GM12878 (cell line): Measurements from ENCODE around the gene SRSF3. TPM values are rescaled to one million over a fixed set of nuclear protein-coding genes. Genes with fewer than 3 reads are reported as not detected.

ENCODE experiments used
- ATAC-seq: fragments of 200-7000 bp; cut with Tn5 transposase; 3 replicates; pipeline ENCODE4 v1.9.1; 2020; ENCODE audit warnings: mild to moderate bottlenecking, moderate library complexity
- BruUV-seq: library from RNA; stranded (reverse); fragments of 400-500 nt; replicated peaks from 2 replicates; lab custom pipeline; 2021; lab: Mats Ljungman, UMichigan
- CTCF ChIA-PET: fragments of 300-600 bp; sonication (Branson Sonifier 250); formaldehyde crosslinking; extraction: SDS; loops from one replicate; lab custom pipeline; 2021; ENCODE audit warnings: inconsistent platforms; lab: Yijun Ruan, JAX
- POLR2A ChIA-PET: fragments of 350-600 bp; formaldehyde crosslinking; extraction: SDS; loops from one replicate; lab custom pipeline; 2021; ENCODE audit warnings: inconsistent platforms; lab: Charles Lee
- RAD21 ChIA-PET: fragments of 300-600 bp; sonication (Branson Sonifier 250); formaldehyde crosslinking; loops from one replicate; lab custom pipeline; 2023; ENCODE audit warnings: antibody characterized with exemption; ENCODE audit not compliant: unreplicated experiment; lab: Charles Lee
- SMC1A ChIA-PET: fragments of 300-600 bp; sonication (Branson Sonifier 250); formaldehyde crosslinking; loops from one replicate; lab custom pipeline; 2023; ENCODE audit not compliant: unreplicated experiment, uncharacterized antibody; lab: Charles Lee
- DNase-seq: peaks from one replicate; pipeline ENCODE4 v3.0.0-alpha.2; 2011; ENCODE audit warnings: low read depth, low spot score
- FAIRE-seq: peaks from 3 replicates; lab custom pipeline; 2011; peaks lifted over from hg19 to GRCh38; lab: Jason Lieb, UNC
- H2AFZ ChIP-seq: 2 replicates; pipeline ENCODE4 v1.6.0; 2011; ENCODE audit warnings: low read depth, low read length, control low read depth; ENCODE audit not compliant: control insufficient read depth
- H3K27ac ChIP-seq: 2 replicates; pipeline ENCODE4 v1.5.1; 2011; ENCODE audit warnings: control low read depth; ENCODE audit not compliant: control insufficient read depth, insufficient read depth
- H3K27me3 ChIP-seq, 2 experiments: replicated peaks in 1 of 2; 2 replicates each; pipeline versions ENCODE4 v1.6.0 to v1.6.1; 2011; ENCODE audit warnings: low read length in 1 of 2; ENCODE audit not compliant: control insufficient read depth in 2 of 2, insufficient read depth in 2 of 2
- H3K36me3 ChIP-seq, 2 experiments: 2 replicates each; pipeline ENCODE4 v1.5.1; 2011; ENCODE audit warnings: low read length in 1 of 2; ENCODE audit not compliant: control insufficient read depth in 2 of 2, insufficient read depth in 2 of 2
- H3K4me1 ChIP-seq: 2 replicates; pipeline ENCODE4 v1.6.1; 2011; ENCODE audit warnings: mild to moderate bottlenecking, low read length, moderate library complexity, mixed read lengths; ENCODE audit not compliant: control insufficient read depth, insufficient read depth
- H3K4me2 ChIP-seq: 2 replicates; pipeline ENCODE4 v1.6.0; 2011; ENCODE audit warnings: control low read depth; ENCODE audit not compliant: control insufficient read depth, insufficient read depth
- H3K4me3 ChIP-seq: fragments of 200-600 bp; sonication (generic); 2 replicates; pipeline ENCODE4 v1.5.1; 2016
- H3K79me2 ChIP-seq: 2 replicates; pipeline ENCODE4 v1.6.0; 2011; ENCODE audit warnings: low read length; ENCODE audit not compliant: control insufficient read depth, insufficient read depth
- H3K9ac ChIP-seq: 2 replicates; pipeline ENCODE4 v1.8.0; 2011; ENCODE audit warnings: low read length, control low read depth, mixed read lengths; ENCODE audit not compliant: control insufficient read depth, insufficient read depth
- H3K9me3 ChIP-seq: replicated peaks from 3 replicates; pipeline ENCODE4 v1.5.1; 2011; ENCODE audit warnings: mild to moderate bottlenecking, low read length; ENCODE audit not compliant: control insufficient read depth, insufficient read depth
- H4K20me1 ChIP-seq: 2 replicates; pipeline ENCODE4 v1.6.0; 2011; ENCODE audit not compliant: control insufficient read depth, insufficient read depth
- BMI1 ChIP-seq: fragments of 450-650 bp; IDR thresholded peaks from 2 replicates; pipeline ENCODE4 v1.6.1; 2016; ENCODE audit warnings: mild to moderate bottlenecking, moderate library complexity, borderline replicate concordance
- EZH2 ChIP-seq: IDR thresholded peaks from 2 replicates; pipeline ENCODE4 v1.6.1; 2012; ENCODE audit warnings: low read depth, mild to moderate bottlenecking, control low read depth, inconsistent platforms, low read length, borderline replicate concordance; ENCODE audit not compliant: control insufficient read depth
- KDM1A ChIP-seq: fragments of 200-600 bp; sonication (generic); IDR thresholded peaks from 2 replicates; pipeline ENCODE4 v1.6.1; 2016; ENCODE audit warnings: borderline replicate concordance
- MAX ChIP-seq: IDR thresholded peaks from 2 replicates; pipeline ENCODE4 v1.6.1; 2012; ENCODE audit warnings: low read depth, low read length, improper control_type of control experiment
- RAD21 ChIP-seq: IDR thresholded peaks from 2 replicates; pipeline ENCODE4 v1.6.1; 2011; ENCODE audit warnings: mild to moderate bottlenecking, low read depth, low read length, moderate library complexity; ENCODE audit not compliant: insufficient read depth
- SUZ12 ChIP-seq: fragments of 200-600 bp; sonication (generic); IDR thresholded peaks from one replicate; pipeline ENCODE4 v1.6.1; 2018; ENCODE audit warnings: antibody characterized with exemption, mild to moderate bottlenecking; ENCODE audit not compliant: unreplicated experiment
- WGBS: methylation state at CpG from one replicate; pipeline ENCODE4 v1.1.6; 2016; ENCODE audit warnings: low lambda C conversion rate; ENCODE audit not compliant: insufficient replicate concordance, insufficient coverage; ENCODE audit errors: missing lambda C conversion rate; 5-methylcytosine and 5-hydroxymethylcytosine counted together
- in situ Hi-C: fragments of 300-500 bp; cut with MboI; formaldehyde crosslinking; loops from 9 replicates; pipeline ENCODE4 v1.14.3; 2018; ENCODE audit warnings: mixed read lengths
- intact Hi-C: fragments of 100-400 bp; cut with micrococcal nuclease; formaldehyde crosslinking; loops from one replicate; pipeline ENCODE4 v1.14.2; 2022; ENCODE audit not compliant: unreplicated experiment
- polyA plus RNA-seq, 11 experiments: library from polyadenylated mRNA; depleted of rRNA in 4 of 11; unstranded in 6 of 11; stranded (reverse) in 5 of 11; fragments of >200 nt; fragmentation: Nextera tagmentation in 4 of 11; fragmentation: Illumina TruSeq in 1 of 11; extraction: Ambion mirVana in 4 of 11; extraction: Trizol in 1 of 11; gene quantifications; 1 replicate in 1 of 11; 2 replicates in 10 of 11; pipeline versions ENCODE4 v1.2.1 to v1.2.3, GENCODE V29; 2011 to 2016; ENCODE audit warnings: inconsistent platforms in 2 of 11, missing spikeins in 2 of 11, low read depth in 1 of 11
- total RNA-seq, 4 experiments: library from RNA; depleted of rRNA in 3 of 4; stranded (reverse); fragments of >200 nt in 3 of 4; fragmentation: Illumina TruSeq in 1 of 4; extraction: Trizol in 1 of 4; gene quantifications; 2 replicates each; pipeline versions ENCODE4 v1.2.1 to v1.2.3, GENCODE V29; 2013 to 2021
- TF ChIP-seq, protein P1 (sequence below): IDR thresholded peaks from 2 replicates; pipeline ENCODE4 v1.6.1; 2012; ENCODE audit warnings: mild to moderate bottlenecking, low read depth, low read length

Gene SRSF3
- total and polyA plus RNA-seq, 10 of the 15 experiments (the other 5 are each of a cell fraction or from before 2014, with no cell fraction given) = 195 to 1,377 (median 493) TPM

DNA sequence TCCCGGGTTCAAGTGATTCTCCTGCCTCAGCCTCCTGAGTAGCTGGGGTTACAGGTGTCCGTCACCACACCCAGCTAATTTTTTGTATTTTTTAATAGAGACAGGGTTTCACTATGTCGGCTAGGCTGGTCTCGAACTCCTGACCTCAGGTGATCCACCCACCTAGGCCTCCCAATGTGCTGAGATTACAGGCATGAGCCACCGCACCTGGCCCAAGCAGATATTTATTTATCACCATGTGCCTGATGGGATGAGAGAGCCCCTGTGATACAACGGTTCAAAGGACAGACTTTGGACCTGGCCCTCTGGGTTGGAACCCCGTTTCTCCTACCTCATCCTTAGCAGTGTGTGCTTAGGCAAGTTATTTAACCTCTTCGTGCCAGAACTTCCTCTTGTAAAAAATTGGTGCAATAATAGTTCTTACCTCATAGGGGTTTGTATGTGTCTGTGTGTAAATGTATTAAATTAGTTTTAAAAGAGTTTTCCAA lies 27.7 kb upstream of the SRSF3 start:
- Histone ChIP-seq H2AFZ (no peak overlapping the region), H3K4me3 (no peak overlapping the region), H3K4me2 (no peak overlapping the region), H3K36me3 (no peaks in the 10 kb centered on the region), H3K27me3 (no peaks in the 10 kb centered on the region), H3K9me3 (no peaks in the 10 kb centered on the region), H3K4me1 (no peaks in the 10 kb centered on the region), H3K9ac (no peak overlapping the region), H3K27ac (no peak overlapping the region), H4K20me1 (no peaks in the 10 kb centered on the region), H3K79me2 (no peaks in the 10 kb centered on the region)
- intact Hi-C loops (no loop called here), in situ Hi-C loops (no loop called here)
- TF ChIP-seq RAD21 = no peak
- no peak for TF ChIP-seq MAX
- TF ChIP-seq EZH2 = no peak
- TF ChIP-seq BMI1 = no peak
- TF ChIP-seq KDM1A = no peak
- no peak for TF ChIP-seq SUZ12
- TF ChIP-seq, protein P1, sequence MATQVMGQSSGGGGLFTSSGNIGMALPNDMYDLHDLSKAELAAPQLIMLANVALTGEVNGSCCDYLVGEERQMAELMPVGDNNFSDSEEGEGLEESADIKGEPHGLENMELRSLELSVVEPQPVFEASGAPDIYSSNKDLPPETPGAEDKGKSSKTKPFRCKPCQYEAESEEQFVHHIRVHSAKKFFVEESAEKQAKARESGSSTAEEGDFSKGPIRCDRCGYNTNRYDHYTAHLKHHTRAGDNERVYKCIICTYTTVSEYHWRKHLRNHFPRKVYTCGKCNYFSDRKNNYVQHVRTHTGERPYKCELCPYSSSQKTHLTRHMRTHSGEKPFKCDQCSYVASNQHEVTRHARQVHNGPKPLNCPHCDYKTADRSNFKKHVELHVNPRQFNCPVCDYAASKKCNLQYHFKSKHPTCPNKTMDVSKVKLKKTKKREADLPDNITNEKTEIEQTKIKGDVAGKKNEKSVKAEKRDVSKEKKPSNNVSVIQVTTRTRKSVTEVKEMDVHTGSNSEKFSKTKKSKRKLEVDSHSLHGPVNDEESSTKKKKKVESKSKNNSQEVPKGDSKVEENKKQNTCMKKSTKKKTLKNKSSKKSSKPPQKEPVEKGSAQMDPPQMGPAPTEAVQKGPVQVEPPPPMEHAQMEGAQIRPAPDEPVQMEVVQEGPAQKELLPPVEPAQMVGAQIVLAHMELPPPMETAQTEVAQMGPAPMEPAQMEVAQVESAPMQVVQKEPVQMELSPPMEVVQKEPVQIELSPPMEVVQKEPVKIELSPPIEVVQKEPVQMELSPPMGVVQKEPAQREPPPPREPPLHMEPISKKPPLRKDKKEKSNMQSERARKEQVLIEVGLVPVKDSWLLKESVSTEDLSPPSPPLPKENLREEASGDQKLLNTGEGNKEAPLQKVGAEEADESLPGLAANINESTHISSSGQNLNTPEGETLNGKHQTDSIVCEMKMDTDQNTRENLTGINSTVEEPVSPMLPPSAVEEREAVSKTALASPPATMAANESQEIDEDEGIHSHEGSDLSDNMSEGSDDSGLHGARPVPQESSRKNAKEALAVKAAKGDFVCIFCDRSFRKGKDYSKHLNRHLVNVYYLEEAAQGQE = no peak
- no TSS peak for BruUV-seq
- CTCF ChIA-PET = interaction anchor here (1.4 kb wide), 1 partner anchor 13 kb away, joined by 8 read pairs; no protein-coding TSS in a partner anchor
- no peak for DNase-seq
- 85% methylated on average over 8 of the region's 8 CpGs for WGBS
- SMC1A ChIA-PET = interaction anchor here (0.9 to 1.0 kb wide), 2 partner anchors 10 to 16 kb away, joined by 3 read pairs; no protein-coding TSS in a partner anchor
- RAD21 ChIA-PET = no interaction called here
- POLR2A ChIA-PET = interaction anchor here (1.2 kb wide), 1 partner anchor 33 kb away, joined by 3 read pairs; no protein-coding TSS in a partner anchor
- no peak for ATAC-seq
- no peak for FAIRE-seq
